GM13976 (cell line): ENCODE measurements around the gene SLC38A8.

Experiments used
- DNase-seq: peaks from one replicate; pipeline ENCODE4 v3.0.0; 2012; ENCODE audit warnings: low spot score
- CTCF ChIP-seq: IDR thresholded peaks from 2 replicates; pipeline ENCODE4 v1.5.1; 2012; ENCODE audit warnings: borderline replicate concordance, mild to moderate bottlenecking; ENCODE audit not compliant: insufficient read depth; ENCODE audit errors: extremely low read depth, missing control alignments, control extremely low read depth
- in situ Hi-C: fragments of 300-500 bp; cut with MboI; formaldehyde crosslinking; loops from one replicate; pipeline ENCODE4 v1.12.0; 2022; ENCODE audit warnings: low sequenced_read_pairs, mixed read lengths, inconsistent platforms; ENCODE audit not compliant: unreplicated experiment

SLC38A8 gene

GRCh38 chr16:84081446-84081989 lies 38.9 kb upstream of the SLC38A8 start:
- DNase-seq = no peak
- TF ChIP-seq CTCF = no peak
- in situ Hi-C loops = loop anchor here (5.0 kb wide), 1 partner anchor 101 kb away; no protein-coding TSS in a partner anchor

GRCh38 chr16:84080813-84081212 lies 38.2 kb upstream of the SLC38A8 start:
- in situ Hi-C loops = loop anchor here (5.0 kb wide), 1 partner anchor 101 kb away; no protein-coding TSS in a partner anchor
- no peak for DNase-seq
- TF ChIP-seq CTCF = no peak

GRCh38 chr16:84080378-84080777 lies 37.8 kb upstream of the SLC38A8 start:
- DNase-seq = no peak
- TF ChIP-seq CTCF = no peak
- in situ Hi-C loops = loop anchor here (5.0 kb wide), 1 partner anchor 102 kb away; no protein-coding TSS in a partner anchor

- no peak for DNase-seq
- no peak for TF ChIP-seq CTCF
- in situ Hi-C loops = loop anchor here (5.0 kb wide), 1 partner anchor 103 kb away; no protein-coding TSS in a partner anchor
Measured at GRCh38 chr16:84079664-84080063, 37.1 kb upstream of the SLC38A8 start.

GRCh38 chr16:84075376-84075775 lies 32.8 kb upstream of the SLC38A8 start:
- TF ChIP-seq CTCF = no peak
- DNase-seq = no peak
- in situ Hi-C loops = no loop called here

- DNase-seq = no peak
- TF ChIP-seq CTCF = no peak
- in situ Hi-C loops = loop anchor here (25.0 kb wide), 1 partner anchor 112 kb away; the partner anchor contains the start of genes NECAB2 and OSGIN1
Measured at GRCh38 chr16:84074721-84075120, 32.1 kb upstream of the SLC38A8 start.
